Cardiac septum (tissue), 1 donor: ENCODE data around the gene ACTL8. TPM values are rescaled to one million over a fixed set of nuclear protein-coding genes. Genes with fewer than 3 reads are reported as not detected.
"Not testable (repeated sequence)": the region's sequence is repeated elsewhere in the genome, so short reads cannot be mapped to it uniquely, and the experiment has no call there.

ENCODE experiments used
- DNase-seq: peaks from one replicate; pipeline ENCODE4 v3.0.0-alpha.2; 2020; ENCODE audit warnings: low spot score
- intact Hi-C: fragments of 100-400 bp; cut with DNase I; formaldehyde crosslinking; loops from one replicate; pipeline ENCODE4 v1.14.0; 2022
- total RNA-seq: library from RNA; stranded (reverse); fragmentation: NEBNext Ultra II Directional; extraction: Animal tissue kit (Norgen Biotek cat#: 25700); gene quantifications from one replicate; pipeline ENCODE4 v1.2.1, GENCODE V29; 2021
- donor health status: DM: no; HTN: no; CAD: no.

The ACTL8 gene
- total RNA-seq, 1 donor from 2014 or later, result not detected

DNA sequence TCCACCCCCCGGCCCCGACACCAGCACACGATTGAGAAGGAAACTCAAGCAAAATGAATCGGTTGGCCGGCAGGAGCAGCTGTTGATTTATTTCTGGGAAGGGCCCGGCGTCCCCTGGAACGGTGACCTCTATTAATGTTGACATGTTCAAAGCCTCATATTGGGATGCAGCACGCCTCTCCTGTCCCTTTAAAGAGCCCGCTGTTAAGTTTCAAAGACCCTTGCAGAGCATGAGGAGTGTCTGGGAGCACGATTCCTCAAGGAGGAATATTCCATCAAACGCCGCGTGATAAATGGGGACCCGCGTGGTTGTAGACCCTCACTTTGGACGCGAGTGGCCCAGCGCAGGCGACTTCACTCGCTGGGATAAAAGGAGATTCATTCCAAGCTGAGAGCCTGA, 21.5 kb upstream of the ACTL8 start:
- no peak for DNase-seq
- intact Hi-C loops, result no loop called here

DNA sequence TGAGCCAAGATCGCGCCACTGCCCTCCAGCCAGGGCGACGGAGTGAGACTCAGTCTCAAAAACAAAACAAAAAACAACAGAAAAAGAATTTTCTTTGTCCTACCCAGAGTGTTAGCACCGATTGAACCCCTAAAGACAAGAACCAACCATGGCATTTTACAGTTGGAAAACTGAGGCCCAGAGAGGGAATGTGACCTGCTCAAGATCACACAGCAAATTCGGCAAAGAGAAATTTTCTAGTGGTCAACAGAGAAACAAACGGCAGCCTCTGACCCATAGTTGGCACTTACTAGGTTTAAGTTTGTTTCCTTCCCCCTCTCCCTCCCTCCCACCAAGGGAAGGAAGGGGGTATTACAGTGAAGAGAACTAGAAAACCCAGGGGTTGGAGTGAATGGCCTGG, 20.5 kb upstream of the ACTL8 start:
- no peak for DNase-seq
- intact Hi-C loops, result no loop called here

DNA sequence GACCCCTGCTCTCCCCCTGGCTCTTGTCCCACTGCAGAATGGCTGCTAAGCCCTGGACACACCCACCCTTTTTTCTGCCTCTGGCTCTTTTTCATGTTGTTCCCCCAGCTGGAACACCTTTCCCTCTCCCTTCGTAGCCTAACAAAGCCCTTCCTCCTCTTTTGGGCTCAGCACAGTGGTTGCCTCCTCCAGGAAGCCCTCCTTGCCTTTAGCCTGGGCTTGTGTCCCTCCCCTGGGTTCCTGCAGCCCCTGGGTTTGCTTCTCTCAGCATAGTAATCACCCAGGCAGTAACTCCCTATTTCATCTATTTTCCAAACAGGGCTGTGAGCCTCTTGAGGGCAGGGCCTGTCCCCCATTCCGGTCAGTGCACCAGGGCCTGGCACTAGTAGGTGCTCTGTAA, 19.8 kb upstream of the ACTL8 start:
- DNase-seq, result no peak
- intact Hi-C loops, result no loop called here

DNA sequence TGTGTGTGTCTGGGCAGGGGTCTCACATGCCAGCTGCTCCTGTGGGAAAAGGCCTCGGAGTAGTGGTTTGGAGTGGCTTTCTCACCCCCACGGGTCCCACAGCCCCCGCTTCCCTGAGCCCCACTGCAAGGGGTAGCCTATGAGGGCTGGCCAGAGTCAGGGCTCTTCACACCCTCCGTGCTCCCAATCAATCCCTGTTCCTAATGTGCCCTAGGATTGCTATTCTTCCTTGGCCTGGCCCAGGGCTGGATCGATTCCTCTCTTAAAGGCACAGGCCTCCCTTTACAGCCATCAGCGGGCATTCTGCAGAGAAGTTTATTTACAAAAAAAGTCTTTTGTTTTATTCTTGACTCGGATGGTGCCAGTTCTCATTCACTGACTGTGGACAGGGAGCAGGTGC, 19.3 kb upstream of the ACTL8 start:
- intact Hi-C loops, result no loop called here
- DNase-seq, result no peak

DNA sequence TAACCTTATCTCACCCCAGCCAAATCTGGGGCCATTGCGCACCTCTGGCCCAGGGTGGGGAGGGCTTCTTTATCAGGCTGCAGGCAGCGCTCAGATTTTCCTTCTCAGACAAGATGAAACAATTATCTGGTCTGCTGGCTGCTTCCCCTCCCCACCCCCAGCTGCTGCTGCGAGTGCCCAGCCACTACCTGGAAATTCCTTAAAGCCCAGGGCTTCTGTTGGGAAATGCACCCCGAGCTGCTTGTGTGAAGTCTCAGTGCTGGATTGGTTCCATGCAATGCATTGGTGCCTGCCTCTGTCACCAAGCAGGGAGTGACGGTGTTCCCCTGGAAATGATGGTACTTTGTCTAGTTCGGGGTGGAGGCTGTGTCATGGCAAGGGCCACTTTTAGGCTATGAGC, 18.5 kb upstream of the ACTL8 start:
- no peak for DNase-seq
- intact Hi-C loops, result no loop called here

DNA sequence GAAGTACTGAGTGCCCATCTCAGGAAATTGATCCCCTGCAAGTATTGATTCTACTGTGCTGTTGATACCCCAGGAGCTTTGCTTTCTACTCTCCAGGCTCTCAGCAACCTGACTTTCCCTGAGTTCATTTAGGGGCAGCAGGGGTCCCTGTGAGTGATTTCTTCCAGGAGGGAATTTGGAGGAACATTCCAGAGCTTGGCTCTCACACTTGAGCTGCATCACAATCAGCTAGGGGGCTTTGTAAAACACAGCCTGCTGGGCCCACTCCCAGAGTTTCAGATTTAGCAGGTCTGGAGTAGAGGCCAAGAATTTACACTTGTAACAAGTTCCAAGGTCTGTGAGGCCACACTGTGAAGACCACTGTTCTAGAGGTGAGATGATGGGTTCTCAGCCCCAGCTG, 16.1 kb upstream of the ACTL8 start:
- DNase-seq, result no peak
- intact Hi-C loops, result no loop called here

DNA sequence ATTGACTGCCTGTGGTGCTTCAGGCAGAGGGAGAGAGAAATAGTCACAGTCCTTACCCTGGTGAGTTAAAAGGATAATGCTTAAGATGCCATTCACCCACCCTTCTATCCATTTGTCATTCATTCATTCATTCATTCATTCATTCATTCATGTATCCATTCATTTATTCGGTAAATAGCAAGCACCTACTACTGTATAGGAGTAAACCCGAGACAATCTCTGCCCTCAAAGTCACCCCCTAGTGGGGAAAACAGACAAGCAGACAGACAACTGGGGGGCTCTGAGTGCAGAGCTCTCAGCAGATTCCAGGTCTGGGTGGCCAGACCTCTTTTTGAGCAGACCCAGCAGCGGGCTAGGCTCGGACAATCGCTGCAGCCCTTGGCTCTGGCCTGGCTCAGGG, 14.1 kb upstream of the ACTL8 start:
- DNase-seq, result no peak
- intact Hi-C loops, result no loop called here

DNA sequence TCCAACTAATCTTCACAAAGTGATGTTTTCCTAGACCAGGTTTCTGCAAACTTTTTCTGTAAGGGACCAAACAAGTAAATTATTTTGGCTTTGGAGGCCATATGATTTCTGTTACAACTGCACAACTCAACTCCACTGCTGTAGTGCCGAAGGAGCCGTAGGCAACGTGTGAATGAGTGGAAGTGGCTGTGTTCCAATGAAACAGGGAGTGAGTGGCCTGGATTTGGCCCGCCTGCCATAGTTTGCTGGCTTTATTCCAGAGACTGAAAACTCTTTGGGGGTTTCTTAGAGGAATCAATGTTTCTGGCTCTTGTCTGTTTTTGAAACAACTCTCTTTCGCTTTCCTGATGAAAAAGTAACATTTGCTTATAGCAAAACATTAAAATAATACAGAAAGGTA, 12.6 kb upstream of the ACTL8 start:
- DNase-seq, result no peak
- intact Hi-C loops, result no loop called here

DNA sequence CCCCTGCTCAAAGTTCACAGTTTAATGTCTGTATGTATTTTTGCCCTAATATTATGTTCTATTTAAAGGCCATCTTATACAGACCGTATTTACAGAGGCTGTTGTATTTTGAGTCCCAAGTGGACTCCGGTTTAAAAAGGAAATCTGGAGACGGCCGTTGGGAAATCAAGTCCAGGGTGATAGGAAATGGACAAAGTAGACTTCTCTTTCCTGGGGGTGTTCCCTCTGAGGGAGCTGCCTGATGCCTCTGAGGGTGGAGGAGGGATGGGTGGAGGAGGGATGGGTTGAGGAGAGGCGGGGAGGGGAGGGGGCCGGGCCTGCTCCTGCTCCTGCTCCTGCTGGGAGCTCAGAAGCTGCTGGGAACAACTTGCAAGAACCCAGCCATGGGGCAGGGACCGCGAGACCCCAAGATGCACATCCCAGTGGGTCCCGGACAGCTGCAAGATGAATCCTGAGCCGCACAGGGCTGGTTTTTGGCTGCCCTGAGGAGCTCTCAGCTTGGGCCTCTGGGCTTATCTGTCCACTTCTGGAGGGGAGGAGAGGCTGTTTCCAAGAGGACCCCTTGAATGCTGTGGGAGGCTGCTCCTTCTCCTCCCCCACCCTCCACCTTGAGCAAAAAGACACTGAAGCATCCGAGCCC, 12.0 kb upstream of the ACTL8 start:
- intact Hi-C loops, result no loop called here
- DNase-seq, result no peak

DNA sequence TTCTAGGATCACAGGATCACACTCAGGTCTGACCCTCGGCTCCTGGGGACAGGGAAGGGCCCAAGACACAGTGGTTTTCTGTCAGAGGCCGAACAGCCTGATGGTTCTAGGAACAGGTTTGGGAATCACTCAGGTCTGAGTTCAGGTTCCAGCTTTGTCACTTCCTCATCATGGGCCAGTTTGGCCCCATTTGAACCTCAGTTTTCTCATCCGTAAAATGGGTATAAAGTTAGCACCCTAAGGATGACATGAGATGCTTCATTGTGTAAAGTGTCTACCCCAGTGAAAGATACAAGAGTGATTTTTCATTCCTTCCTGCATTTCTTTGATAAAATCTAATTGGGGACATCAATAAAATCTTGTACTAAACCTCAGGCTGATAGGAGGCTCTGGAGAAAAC, 11.2 kb upstream of the ACTL8 start:
- no peak for DNase-seq
- intact Hi-C loops, result no loop called here

DNA sequence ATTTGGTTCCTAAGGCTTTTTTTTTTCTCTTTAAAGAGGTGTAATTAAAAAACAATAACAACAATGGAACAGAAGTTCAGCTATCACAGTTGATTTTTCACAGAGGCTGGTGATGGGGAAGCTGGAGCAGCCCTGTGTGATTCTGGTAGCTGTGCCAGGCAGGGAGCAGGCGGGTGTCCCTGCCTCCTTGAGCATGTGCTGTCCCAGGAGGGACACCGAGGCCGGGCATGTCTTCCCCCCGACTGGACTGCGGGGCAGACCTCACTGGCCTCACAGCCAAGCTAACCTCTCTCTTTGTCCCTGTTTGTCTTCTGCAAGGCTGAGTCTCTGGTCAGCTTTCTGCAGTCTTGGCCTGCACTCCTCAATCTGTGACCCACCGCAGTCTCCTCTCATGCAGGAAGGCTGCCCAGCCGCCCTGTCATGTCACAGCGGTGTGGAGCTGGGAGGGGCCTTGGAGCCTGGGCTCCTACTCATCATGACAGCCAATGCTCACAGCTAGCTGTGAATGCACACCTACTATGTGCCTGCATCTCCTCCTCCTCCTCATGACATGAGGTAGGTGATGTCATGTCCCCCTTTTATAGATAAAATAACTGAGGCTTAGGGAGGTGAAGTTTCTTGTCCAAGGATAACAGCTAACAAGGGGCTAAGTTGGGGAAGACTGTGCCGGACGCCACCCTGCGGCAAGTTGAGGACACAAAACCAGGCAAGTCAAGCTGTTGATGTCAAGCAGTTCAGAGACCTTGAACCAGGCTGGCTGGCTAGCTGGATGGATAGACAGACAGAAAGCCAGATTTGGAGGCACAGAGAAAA, 10.3 kb upstream of the ACTL8 start:
- no peak for DNase-seq
- intact Hi-C loops, result no loop called here

DNA sequence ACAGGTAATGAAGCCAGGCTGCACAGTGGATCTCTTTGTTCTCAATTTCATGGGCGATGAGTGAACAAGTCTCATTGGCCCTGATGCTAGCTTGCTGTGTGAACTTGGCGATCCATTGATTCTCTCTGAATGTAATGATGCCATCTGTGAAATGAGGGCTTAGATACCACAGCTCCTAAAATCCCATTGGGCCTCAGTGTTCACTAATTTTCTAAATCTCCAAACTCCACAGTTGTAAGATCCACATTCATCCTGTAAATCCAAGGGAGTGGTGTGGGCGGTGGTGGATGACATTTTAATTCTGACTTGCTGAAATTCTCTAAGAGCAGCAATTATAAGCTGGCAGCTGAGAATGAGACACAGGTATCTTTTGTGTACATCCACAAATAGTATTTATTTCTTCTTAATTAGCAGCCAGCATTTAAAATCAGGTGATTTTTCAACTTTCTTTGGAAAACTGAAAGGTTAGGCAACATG, 9.6 kb upstream of the ACTL8 start:
- no peak for DNase-seq
- intact Hi-C loops, result no loop called here

DNA sequence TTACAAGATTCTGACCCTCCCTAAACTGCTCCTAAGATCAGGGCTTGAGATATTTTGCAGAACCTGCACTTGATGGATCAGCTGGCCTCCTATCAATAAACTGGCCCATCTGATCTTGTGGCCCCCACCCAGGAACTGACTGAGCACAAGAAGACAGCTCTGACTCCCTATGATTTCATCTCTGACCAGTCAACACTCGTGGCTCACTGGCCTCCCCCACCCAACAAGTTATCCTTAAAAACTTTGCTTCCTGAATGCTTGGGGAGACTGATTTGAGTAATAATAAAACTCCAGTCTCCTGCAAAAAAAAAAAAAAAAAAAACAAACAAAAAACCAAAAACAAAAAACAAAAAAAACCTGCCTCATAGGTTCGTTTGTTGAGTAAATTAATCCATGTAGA, 8.9 kb upstream of the ACTL8 start:
- intact Hi-C loops, DNase-seq: not testable (repeated sequence)

DNA sequence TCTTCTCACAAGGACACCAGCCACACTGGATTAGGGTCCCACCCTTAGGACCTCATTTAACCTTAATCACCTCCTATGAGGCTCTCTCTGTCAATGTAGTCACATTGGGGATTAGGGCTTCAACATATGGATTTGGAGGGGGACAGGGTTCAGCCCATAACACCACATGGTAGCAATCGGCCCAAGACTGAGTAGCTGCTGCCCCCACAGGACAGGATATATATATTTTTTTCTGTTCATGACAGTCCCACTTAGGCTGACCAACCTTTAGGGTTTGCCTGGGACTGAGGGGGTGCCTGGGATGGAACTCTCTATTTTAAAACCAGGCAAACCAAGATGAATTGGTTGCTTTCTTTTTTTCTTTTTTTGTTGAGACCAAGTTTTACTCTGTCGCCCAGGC, 8.2 kb upstream of the ACTL8 start:
- intact Hi-C loops, result no loop called here
- DNase-seq, result no peak

DNA sequence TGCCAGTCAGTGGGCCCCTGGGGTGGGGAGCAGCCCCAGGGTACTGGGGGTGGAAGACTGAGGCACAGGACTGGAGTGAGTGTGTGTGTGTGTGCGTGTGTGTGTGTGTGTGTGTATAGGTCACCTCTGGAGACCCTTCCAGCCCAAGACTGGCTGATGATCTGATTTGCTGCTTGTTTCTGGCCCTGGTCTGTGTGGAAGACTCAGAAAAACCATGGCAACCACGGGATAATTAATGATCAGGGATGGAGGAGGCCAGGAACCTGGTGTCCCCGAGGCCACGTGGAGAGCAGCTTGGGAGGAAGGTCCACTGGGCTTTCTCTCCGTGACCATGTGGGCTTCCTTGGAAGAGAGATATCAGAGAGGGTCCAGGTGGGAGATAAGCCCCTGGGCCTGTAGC, 4.8 kb upstream of the ACTL8 start:
- intact Hi-C loops, result no loop called here

DNA sequence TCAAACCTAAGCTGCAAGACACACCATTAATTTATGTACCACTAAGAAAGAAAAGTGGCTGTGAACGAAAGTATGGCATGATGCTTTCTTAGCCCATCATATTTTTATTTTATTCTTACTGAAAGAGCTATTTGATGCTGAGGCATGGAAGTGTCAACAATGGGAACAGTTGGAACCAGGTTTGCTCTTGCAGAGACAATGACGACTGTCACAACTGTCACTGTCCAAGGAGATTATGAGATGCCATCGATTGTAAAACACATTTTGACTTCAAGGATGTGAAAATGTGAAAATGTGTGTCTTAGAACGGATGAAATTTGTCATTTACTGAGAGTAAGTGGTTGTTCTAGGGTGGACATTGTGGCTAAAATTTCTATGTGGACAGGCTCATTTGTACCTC, 2.8 kb upstream of the ACTL8 start:
- DNase-seq, result no peak
- intact Hi-C loops, result no loop called here

More for the DNA sequence above, 4.8 kb upstream of the ACTL8 start:
- no peak for DNase-seq

DNA sequence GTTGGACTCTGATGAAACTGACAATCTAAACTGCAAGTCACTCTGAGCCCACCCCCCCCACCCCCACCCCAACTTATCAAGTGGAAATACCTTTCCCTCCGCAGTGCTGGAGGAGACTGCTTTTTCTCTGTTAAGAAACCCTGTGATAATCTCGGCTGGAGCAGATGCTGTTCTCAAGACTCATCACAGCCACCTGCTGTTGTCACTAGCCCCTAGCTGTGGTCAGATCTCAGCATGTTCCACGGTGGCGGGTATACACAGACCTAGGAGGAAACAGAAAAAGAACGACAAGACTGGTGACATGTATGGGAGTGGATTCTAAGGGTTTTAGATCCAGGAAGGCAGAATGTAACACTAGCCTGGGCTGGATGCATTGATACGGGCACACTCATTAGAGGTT, 2.3 kb downstream of the ACTL8 start:
- intact Hi-C loops, result no loop called here
- DNase-seq, result no peak

DNA sequence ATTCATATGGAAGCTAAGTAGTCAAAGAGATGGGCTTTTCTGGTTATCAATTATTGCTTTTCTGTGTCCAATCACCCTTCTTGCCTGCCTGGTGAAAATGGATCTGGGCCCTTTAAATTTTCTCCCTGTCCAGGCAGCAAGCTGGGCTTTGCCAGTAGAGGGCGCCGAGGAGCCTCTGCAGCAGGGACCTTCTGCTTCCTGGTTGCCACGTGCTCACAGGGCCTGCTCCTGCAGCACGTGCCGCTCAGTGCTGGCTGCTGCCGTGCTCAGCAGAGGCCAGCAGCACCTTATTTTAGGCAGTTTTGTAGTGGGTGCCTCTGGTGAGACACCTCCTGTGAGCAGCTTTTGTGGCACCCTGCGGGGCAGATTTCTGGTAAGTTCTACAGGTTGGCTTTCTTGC, 4.0 kb downstream of the ACTL8 start:
- intact Hi-C loops, result no loop called here
- no peak for DNase-seq

DNA sequence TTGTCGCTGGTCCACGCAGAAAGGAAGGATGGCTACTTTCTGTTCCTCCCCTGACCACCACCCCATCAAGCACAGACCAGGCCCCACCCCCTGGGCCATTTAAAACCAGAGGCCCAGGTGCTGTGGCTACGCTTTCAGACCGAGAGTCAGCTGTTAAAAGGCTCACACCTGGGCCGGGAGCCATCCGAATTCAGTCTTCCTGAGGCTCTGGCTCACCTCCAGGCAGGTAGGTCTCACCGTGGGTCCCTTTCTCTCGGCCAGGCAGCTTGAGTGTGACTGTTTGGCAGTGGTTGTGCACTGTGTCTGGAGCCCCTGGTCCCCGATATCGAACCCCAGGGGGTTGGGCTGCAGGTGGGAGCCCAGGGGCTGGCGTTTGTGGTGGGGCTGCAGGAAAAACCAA, 7.2 kb downstream of the ACTL8 start:
- intact Hi-C loops, result no loop called here
- no peak for DNase-seq

DNA sequence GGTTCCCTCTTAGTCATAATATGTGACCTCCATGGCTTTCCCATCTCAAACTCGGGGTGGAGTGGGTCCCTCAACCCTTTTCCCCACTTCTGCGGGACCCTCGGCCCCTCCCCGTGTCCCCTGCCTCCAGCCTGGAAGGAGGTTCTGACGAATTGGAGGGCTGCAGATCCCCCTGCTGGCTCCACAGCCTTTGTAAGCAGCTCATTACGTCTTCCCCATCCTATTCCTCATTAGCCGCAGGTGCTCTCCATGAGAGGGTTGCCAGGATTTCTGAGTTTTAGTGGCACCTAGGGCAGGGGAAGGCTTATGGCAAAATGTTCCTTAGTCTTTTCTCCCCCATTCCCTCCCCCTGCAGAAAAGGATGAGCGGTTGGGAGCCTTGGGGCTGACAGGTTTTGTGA, 8.3 kb downstream of the ACTL8 start:
- intact Hi-C loops, result no loop called here
- no peak for DNase-seq

DNA sequence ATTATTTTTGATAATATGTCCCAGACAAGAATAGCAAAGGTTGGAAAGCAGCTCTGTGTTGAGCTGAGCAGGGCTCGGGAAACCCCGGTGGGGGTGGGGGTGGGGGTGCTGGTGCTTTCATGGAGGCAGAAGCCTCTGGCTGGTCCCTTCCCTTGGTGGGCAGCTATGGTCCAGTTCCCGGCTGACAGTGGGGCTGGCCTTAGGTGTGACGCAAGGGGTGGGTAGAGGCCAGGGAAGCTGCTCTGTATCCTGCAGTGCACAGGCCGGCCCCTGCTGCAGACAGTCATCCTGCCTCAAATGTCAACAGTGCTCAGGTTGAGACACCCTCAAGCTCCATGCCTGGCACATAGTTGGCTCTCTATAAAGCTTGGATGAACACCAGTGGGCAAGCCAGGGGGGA, 8.9 kb downstream of the ACTL8 start:
- DNase-seq, result no peak
- intact Hi-C loops, result no loop called here
